Epithelial cell of alveolus of lung (primary cell): Measurements from ENCODE around the gene OR8B4. TPM values are rescaled to one million over a fixed set of nuclear protein-coding genes. Genes with fewer than 3 reads are reported as not detected.

Experiments
- total RNA-seq: library from RNA; depleted of rRNA; stranded (reverse); fragments of >200 nt; gene quantifications from 2 replicates; pipeline ENCODE4 v1.2.1, GENCODE V29; 2015

Gene OR8B4, protein sequence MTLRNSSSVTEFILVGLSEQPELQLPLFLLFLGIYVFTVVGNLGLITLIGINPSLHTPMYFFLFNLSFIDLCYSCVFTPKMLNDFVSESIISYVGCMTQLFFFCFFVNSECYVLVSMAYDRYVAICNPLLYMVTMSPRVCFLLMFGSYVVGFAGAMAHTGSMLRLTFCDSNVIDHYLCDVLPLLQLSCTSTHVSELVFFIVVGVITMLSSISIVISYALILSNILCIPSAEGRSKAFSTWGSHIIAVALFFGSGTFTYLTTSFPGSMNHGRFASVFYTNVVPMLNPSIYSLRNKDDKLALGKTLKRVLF
- total RNA-seq, result not detected in 2 replicates

GRCh38 chr11:124424384-124424921 lies at the start of gene OR8B4:
TSS of gene OR8B4 (minus strand) at chr11:124424871. CDS start at chr11:124424871, 0 bp downstream.

GRCh38 chr11:124445646-124446150 lies 21.0 kb upstream of the OR8B4 start, which contains the start of gene OR8B8:
TSS of gene OR8B8 (minus strand) at chr11:124445696. CDS start at chr11:124441085, 4,611 bp downstream.

GRCh38 chr11:124398924-124399323 lies 25.7 kb downstream of the OR8B4 start, which contains the start of gene OR8B3:
TSS of gene OR8B3 (minus strand) at chr11:124399024. CDS start at chr11:124397351, 1,673 bp downstream.

GRCh38 chr11:124384399-124384798 lies 40.3 kb downstream of the OR8B4 start, which contains the start of gene OR8B2:
TSS of gene OR8B2 (minus strand) at chr11:124384499. CDS start at chr11:124383343, 1,156 bp downstream.

Other genes starting within 250 kb of the OR8B4 start
- gene OR10D3, start 241.5 kb downstream of the OR8B4 start, total RNA-seq, result not detected in 2 replicates
- gene OR8G1, start 183.8 kb downstream of the OR8B4 start, total RNA-seq, result not detected in 2 replicates
- not detected in 2 replicates for gene OR8G5, start 168.5 kb downstream of the OR8B4 start, total RNA-seq
- under 0.01 TPM in 1 of 2 replicates, not detected in the other for gene OR8D1, start 110.9 kb downstream of the OR8B4 start, total RNA-seq
- not detected in 2 replicates for gene OR8D2, start 104.7 kb downstream of the OR8B4 start, total RNA-seq
- gene OR8B2, start 40.4 kb downstream of the OR8B4 start, total RNA-seq, result not detected in 2 replicates
- gene OR8B3, start 25.8 kb downstream of the OR8B4 start, total RNA-seq, result not detected in 2 replicates
- not detected in 2 replicates for gene OR8B8, start 20.8 kb upstream of the OR8B4 start, total RNA-seq
- gene OR8B12, start 118.8 kb upstream of the OR8B4 start, total RNA-seq, result not detected in 2 replicates
- gene OR8A1, start 145.1 kb upstream of the OR8B4 start, total RNA-seq, result not detected in 2 replicates
- gene PANX3, start 186.6 kb upstream of the OR8B4 start, total RNA-seq, result not detected in 2 replicates
- 25.9 and 36.2 TPM in 2 replicates for gene TBRG1, start 198.0 kb upstream of the OR8B4 start, total RNA-seq
- 15.6 and 28.3 TPM in 2 replicates for gene SIAE, start 248.9 kb upstream of the OR8B4 start, total RNA-seq
- gene SPA17, start 249.0 kb upstream of the OR8B4 start, total RNA-seq, result 15.3 and 16.3 TPM in 2 replicates